ENCODE measurements around the gene TTC39B.

The TTC39B gene

DNA sequence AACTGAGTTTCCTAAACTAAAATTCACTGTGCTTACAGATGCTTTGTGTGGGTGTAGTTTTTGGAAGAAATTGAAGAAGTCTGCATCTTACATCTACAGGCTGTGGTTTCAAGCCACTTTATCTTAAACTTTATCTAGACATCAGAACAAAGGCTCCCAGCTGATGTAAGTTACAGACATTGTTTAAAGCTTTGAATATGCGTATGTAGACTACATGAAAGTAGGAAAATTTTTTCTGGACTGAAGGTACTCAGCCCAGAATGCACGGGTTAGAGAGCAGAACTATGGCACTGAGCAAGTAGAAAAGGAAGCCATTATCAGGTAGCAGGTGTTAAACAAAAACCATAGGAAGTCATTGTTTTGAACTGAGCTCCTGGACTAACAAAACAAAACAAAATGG lies 185.4 kb downstream of the TTC39B start:
- TF ChIP-seq, protein P1, sequence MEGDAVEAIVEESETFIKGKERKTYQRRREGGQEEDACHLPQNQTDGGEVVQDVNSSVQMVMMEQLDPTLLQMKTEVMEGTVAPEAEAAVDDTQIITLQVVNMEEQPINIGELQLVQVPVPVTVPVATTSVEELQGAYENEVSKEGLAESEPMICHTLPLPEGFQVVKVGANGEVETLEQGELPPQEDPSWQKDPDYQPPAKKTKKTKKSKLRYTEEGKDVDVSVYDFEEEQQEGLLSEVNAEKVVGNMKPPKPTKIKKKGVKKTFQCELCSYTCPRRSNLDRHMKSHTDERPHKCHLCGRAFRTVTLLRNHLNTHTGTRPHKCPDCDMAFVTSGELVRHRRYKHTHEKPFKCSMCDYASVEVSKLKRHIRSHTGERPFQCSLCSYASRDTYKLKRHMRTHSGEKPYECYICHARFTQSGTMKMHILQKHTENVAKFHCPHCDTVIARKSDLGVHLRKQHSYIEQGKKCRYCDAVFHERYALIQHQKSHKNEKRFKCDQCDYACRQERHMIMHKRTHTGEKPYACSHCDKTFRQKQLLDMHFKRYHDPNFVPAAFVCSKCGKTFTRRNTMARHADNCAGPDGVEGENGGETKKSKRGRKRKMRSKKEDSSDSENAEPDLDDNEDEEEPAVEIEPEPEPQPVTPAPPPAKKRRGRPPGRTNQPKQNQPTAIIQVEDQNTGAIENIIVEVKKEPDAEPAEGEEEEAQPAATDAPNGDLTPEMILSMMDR (IDR thresholded peaks at IDR 0.05; ENCODE audit: unreplicated experiment in 3 of 3), result no peak
- H3K4me3 Mint-ChIP-seq, result no peak overlapping the region
- H3K36me3 Mint-ChIP-seq (ENCODE audit: low read depth), result no peaks in the 10 kb centered on the region
- peaks cover 38% of the 10 kb centered on the region for H3K4me1 Mint-ChIP-seq
- H3K27ac Mint-ChIP-seq, result peak overlapping the region in 2 of 3 experiments; percentile 26 to 53
- H3K9me3 Mint-ChIP-seq, result no peaks in the 10 kb centered on the region
- H3K27me3 Mint-ChIP-seq (ENCODE audit: low read depth), result no peaks in the 10 kb centered on the region

DNA sequence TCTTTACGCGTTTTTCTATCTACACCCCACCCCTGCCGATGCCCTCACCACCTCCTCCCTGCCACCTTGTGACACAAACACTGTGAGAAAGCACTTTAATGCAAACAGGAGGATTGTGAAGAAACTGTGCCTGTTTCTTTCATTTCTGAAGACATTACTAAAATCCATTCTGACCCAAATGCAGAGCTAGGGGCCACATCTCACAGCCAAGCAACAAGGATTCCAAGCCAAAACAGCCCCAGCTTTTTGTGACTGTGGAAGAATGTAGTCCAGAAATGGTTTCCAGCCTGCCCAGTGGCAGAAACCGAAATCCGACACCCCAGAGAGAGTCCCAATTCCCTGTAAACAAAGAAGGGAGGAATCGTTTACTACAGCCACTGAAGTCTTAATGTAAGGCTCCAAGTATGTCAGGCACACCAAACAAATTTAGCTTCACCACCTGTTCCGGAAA lies 190.9 kb downstream of the TTC39B start:
- H3K36me3 Mint-ChIP-seq (ENCODE audit: low read depth), result no peaks in the 10 kb centered on the region

DNA sequence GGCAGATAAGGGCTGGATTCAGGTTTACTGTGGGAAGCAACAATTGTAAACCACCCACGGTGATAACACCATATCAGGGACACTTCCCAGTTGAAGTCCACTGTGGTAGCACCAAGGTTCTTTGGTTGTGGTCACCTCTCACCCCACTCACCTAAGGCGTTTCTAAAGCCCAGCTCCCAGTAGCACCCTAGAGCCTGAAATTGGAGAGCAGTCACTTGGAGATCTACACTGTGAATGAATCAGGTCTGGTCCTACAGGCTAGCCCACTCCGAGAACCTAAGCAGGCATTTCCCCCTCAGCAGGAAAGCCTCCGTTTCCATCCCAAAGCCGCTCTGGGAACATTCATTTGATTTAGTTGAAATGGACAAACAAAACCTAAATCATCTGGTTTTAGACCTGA lies 191.3 kb downstream of the TTC39B start:
- Mint-ChIP-seq H3K27ac (peak overlapping the region; percentile 86 to 89 (median 88)), H3K9me3 (no peaks in the 10 kb centered on the region), H3K4me3 (peak overlapping the region in 2 of 3 experiments; percentile 6 to 67), H3K36me3 (ENCODE audit: low read depth) (no peaks in the 10 kb centered on the region), H3K27me3 (ENCODE audit: low read depth) (peaks cover 5% of the 10 kb centered on the region), H3K4me1 (peaks cover 62% of the 10 kb centered on the region)
- TF ChIP-seq, protein P1 (IDR thresholded peaks at IDR 0.05; ENCODE audit: unreplicated experiment in 3 of 3), result no peak

More for the DNA sequence above, 190.9 kb downstream of the TTC39B start:
- Mint-ChIP-seq H3K27me3 (ENCODE audit: low read depth) (peaks cover 5% of the 10 kb centered on the region), H3K4me3 (peak overlapping the region in 2 of 3 experiments; percentile 6 to 67), H3K4me1 (peaks cover 62% of the 10 kb centered on the region), H3K9me3 (no peaks in the 10 kb centered on the region), H3K27ac (peak overlapping the region; percentile 86 to 89 (median 88))
- TF ChIP-seq, protein P1 (IDR thresholded peaks at IDR 0.05; ENCODE audit: unreplicated experiment in 3 of 3), result no peak

DNA sequence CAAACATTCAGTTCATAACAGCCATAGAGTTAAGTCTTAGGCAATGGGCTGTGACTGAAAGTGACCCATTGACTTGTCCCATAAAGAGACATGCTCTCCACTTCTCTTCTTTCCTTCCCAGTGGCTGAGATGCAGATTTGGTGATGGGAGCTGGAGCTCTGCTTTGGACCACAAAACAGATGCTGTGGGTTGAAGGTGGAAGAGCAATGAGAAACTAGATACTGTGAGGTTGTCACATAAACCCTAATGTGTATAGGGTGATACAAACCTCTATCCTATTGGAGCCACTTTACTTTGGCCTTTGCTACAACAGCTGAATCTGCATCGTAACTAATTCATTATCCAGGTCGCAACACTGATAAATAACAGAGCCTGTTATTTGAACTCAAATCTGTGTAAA lies 192.0 kb downstream of the TTC39B start:
- Mint-ChIP-seq H3K36me3 (ENCODE audit: low read depth) (no peaks in the 10 kb centered on the region), H3K9me3 (no peaks in the 10 kb centered on the region), H3K27ac (peak overlapping the region; percentile 86 to 89 (median 88)), H3K4me3 (peak overlapping the region in 1 of 3 experiments; percentile 33), H3K4me1 (peaks cover 60% of the 10 kb centered on the region), H3K27me3 (ENCODE audit: low read depth) (peaks cover 5% of the 10 kb centered on the region)
- TF ChIP-seq, protein P1 (IDR thresholded peaks at IDR 0.05; ENCODE audit: unreplicated experiment in 3 of 3), result no peak

Data from nephron (organoid).